Brain microvascular endothelial cell (primary cell): ENCODE data around the gene TMEM63A.
"Not testable (repeated sequence)": the region's sequence is repeated elsewhere in the genome, so short reads cannot be mapped to it uniquely, and the experiment has no call there.

ENCODE experiments used
- DNase-seq: peaks from one replicate; pipeline ENCODE4 v3.0.0-alpha.2; 2020
- H3K27ac ChIP-seq: fragments of 250-450 bp; sonication (Bioruptor Pico); 2 replicates; pipeline ENCODE4 v1.5.1; 2020; ENCODE audit warnings: mild to moderate bottlenecking, moderate library complexity
- H3K27me3 ChIP-seq: fragments of 250-450 bp; sonication (Bioruptor Pico); replicated peaks from 2 replicates; pipeline ENCODE4 v1.5.1; 2020; ENCODE audit warnings: mild to moderate bottlenecking
- H3K36me3 ChIP-seq: fragments of 250-450 bp; sonication (Bioruptor Pico); replicated peaks from 2 replicates; pipeline ENCODE4 v1.5.1; 2020; ENCODE audit warnings: mild to moderate bottlenecking
- H3K4me3 ChIP-seq: 2 replicates; pipeline ENCODE4 v1.5.1; 2011; ENCODE audit warnings: low read depth, mild to moderate bottlenecking, control low read depth, low read length, moderate library complexity
- CTCF ChIP-seq: IDR thresholded peaks from 2 replicates; pipeline ENCODE4 v1.5.1; 2011; ENCODE audit warnings: low read depth, mild to moderate bottlenecking, moderate library complexity, low read length, control low read depth, inconsistent platforms; ENCODE audit errors: missing control alignments
- in situ Hi-C: cut with HindIII; loops from 2 replicates; pipeline ENCODE4 v1.10.0; 2017; ENCODE audit warnings: low sequenced_read_pairs, low pct_ligation_motif_present

TMEM63A gene

DNA sequence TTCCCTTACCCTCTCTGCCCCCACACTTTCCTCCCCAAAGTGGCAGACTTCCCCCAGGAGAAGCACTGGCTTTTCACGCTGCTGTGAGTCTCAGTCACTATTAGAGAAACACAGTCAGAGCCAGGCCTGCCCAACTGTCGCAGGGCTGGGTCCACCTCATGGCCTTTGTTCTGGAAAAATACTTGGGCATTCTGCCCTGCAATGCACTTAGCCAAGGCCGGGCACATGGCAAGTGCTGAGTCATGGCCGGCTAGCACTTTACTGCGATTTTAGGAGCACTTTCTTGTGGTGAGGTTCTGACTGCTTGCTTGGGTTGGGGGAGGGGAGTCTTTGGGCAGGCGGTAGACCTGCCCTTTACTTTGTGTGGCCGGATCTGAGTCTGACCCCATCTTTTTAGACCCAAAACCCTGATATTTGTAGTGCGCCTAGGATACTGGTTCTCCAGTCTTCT lies 64.5 kb downstream of the TMEM63A start:
- Histone ChIP-seq H3K4me3 (no peak overlapping the region), H3K27me3 (no peaks in the 10 kb centered on the region), H3K27ac (no peak overlapping the region), H3K36me3 (no peaks in the 10 kb centered on the region)
- no peak for TF ChIP-seq CTCF
- DNase-seq, result peak; percentile 55
- in situ Hi-C loops, result loop anchor here (25.0 kb wide), 1 partner anchor 170 kb away; the partner anchor contains the start of gene SDE2

- in situ Hi-C loops, result loop anchor here (25.0 kb wide), 1 partner anchor 170 kb away; the partner anchor contains the start of gene SDE2
- no peak overlapping the region for H3K4me3 ChIP-seq
- no peaks in the 10 kb centered on the region for H3K36me3 ChIP-seq
- no peak for DNase-seq
- TF ChIP-seq CTCF, result no peak
- no peaks in the 10 kb centered on the region for H3K27me3 ChIP-seq
- no peak overlapping the region for H3K27ac ChIP-seq
Observed at GRCh38 chr1:225816643-225817538, 65.3 kb downstream of the TMEM63A start.

DNA sequence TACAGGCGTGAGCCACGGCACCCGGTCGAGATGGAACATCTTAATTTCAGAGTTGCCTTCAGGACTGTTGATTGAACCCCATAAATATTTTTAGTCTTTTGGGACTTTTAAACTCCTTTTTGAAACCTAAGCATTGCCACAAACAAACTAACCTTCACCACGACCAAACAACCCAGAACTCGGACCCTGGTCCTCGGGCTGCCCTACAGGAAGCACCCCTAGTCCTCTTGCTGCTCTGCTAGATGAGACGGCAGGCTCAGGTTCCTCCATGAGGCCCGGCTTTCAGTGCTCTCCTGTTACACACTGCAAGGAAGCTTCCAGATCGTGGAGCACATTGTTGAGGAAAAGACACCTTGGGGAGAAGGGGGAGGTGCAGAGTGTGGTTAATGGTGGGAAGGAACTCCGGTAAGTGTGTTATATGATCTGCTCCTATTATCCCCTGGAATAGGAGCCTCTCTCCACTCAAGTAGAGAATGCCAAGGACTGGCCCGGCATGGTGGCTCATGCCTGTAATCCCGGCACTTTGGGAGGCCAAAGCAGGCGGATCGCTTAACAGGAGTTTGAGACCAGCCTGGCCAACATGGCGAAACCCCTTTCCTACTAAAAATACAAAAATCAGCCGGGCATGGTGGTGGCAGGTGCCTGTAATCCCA lies 66.5 kb downstream of the TMEM63A start:
- Histone ChIP-seq H3K4me3 (no peak overlapping the region), H3K36me3 (no peaks in the 10 kb centered on the region), H3K27me3 (no peaks in the 10 kb centered on the region), H3K27ac (no peak overlapping the region)
- DNase-seq, result no peak
- in situ Hi-C loops, result loop anchor here (25.0 kb wide), 1 partner anchor 172 kb away; the partner anchor contains the start of gene SDE2
- TF ChIP-seq CTCF, result no peak

- H3K4me3 ChIP-seq, H3K27ac ChIP-seq, H3K36me3 ChIP-seq, DNase-seq, H3K27me3 ChIP-seq: not testable (repeated sequence)
- in situ Hi-C loops, result loop anchor here (25.0 kb wide), 1 partner anchor 172 kb away; the partner anchor contains the start of gene SDE2
Observed at GRCh38 chr1:225815090-225815489, 67.1 kb downstream of the TMEM63A start.

- Histone ChIP-seq H3K27me3 (no peaks in the 10 kb centered on the region), H3K4me3 (no peak overlapping the region), H3K36me3 (no peaks in the 10 kb centered on the region), H3K27ac (no peak overlapping the region)
- no peak for TF ChIP-seq CTCF
- in situ Hi-C loops, result loop anchor here (25.0 kb wide), 1 partner anchor 173 kb away; the partner anchor contains the start of gene SDE2
- DNase-seq, result no peak
Observed at GRCh38 chr1:225814381-225814780, 67.8 kb downstream of the TMEM63A start.
